Trophoblast cell (in vitro differentiated cells and primary cell): ENCODE results near the gene SCYGR4. TPM values are rescaled to one million over a fixed set of nuclear protein-coding genes. Genes with fewer than 3 reads are reported as not detected.

ENCODE experiments used
- DNase-seq, 2 donors: peaks; one replicate each; pipeline ENCODE4 v3.0.0-alpha.2; 2016
- H2AFZ ChIP-seq: 2 replicates; pipeline ENCODE4 v1.6.1; 2013; ENCODE audit warnings: low read length, moderate library complexity, mild to moderate bottlenecking; ENCODE audit not compliant: insufficient read depth, poor library complexity
- H2AK5ac ChIP-seq: 2 replicates; pipeline ENCODE4 v1.6.1; 2013; ENCODE audit warnings: mild to moderate bottlenecking, low read length
- H2BK120ac ChIP-seq: 2 replicates; pipeline ENCODE4 v1.6.1; 2013; ENCODE audit warnings: low read length, mild to moderate bottlenecking, moderate library complexity; ENCODE audit not compliant: insufficient read depth, poor library complexity
- H2BK12ac ChIP-seq: 2 replicates; pipeline ENCODE4 v1.6.1; 2013; ENCODE audit warnings: mild to moderate bottlenecking, low read length, moderate library complexity
- H2BK5ac ChIP-seq: 2 replicates; pipeline ENCODE4 v1.6.1; 2013; ENCODE audit warnings: low read length, low read depth, moderate library complexity, mild to moderate bottlenecking; ENCODE audit not compliant: poor library complexity
- H3K14ac ChIP-seq: 2 replicates; pipeline ENCODE4 v1.6.1; 2013; ENCODE audit warnings: mild to moderate bottlenecking, low read length
- H3K18ac ChIP-seq: 2 replicates; pipeline ENCODE4 v1.6.1; 2013; ENCODE audit warnings: mild to moderate bottlenecking, low read length
- H3K23ac ChIP-seq: 2 replicates; pipeline ENCODE4 v1.6.1; 2013; ENCODE audit warnings: low read length
- H3K27ac ChIP-seq: 2 replicates; pipeline ENCODE4 v1.5.1; 2013; ENCODE audit warnings: low read depth, mild to moderate bottlenecking, inconsistent platforms, low read length, moderate library complexity
- H3K27me3 ChIP-seq: 2 replicates; pipeline ENCODE4 v1.6.1; 2013; ENCODE audit warnings: inconsistent platforms, mild to moderate bottlenecking, low read length, moderate library complexity; ENCODE audit not compliant: insufficient read depth
- H3K36me3 ChIP-seq, 2 experiments: 1 replicate in 1 of 2; 2 replicates in 1 of 2; pipeline ENCODE4 v1.6.1; 2013; ENCODE audit warnings: low read length in 2 of 2, mild to moderate bottlenecking in 2 of 2, moderate library complexity in 1 of 2; ENCODE audit not compliant: insufficient read depth in 2 of 2, control insufficient read depth in 1 of 2
- H3K4ac ChIP-seq: 2 replicates; pipeline ENCODE4 v1.6.1; 2013; ENCODE audit warnings: low read depth, mild to moderate bottlenecking, low read length, moderate library complexity
- H3K4me1 ChIP-seq, 2 experiments: 1 replicate in 1 of 2; 2 replicates in 1 of 2; pipeline ENCODE4 v1.6.1; 2013; ENCODE audit warnings: low read length in 2 of 2, mild to moderate bottlenecking in 2 of 2, moderate library complexity in 1 of 2; ENCODE audit not compliant: insufficient read depth in 2 of 2, control insufficient read depth in 1 of 2
- H3K4me2 ChIP-seq: 2 replicates; pipeline ENCODE4 v1.6.1; 2013; ENCODE audit warnings: inconsistent platforms, mild to moderate bottlenecking, low read length, moderate library complexity
- H3K4me3 ChIP-seq: 2 replicates; pipeline ENCODE4 v1.5.1; 2013; ENCODE audit warnings: mild to moderate bottlenecking, low read depth, low read length, inconsistent platforms
- H3K79me1 ChIP-seq: one replicate; pipeline ENCODE4 v1.6.1; 2013; ENCODE audit warnings: low read length
- H3K79me2 ChIP-seq: 2 replicates; pipeline ENCODE4 v1.6.1; 2013; ENCODE audit warnings: low read length, mild to moderate bottlenecking; ENCODE audit not compliant: control insufficient read depth, insufficient read depth, poor library complexity
- H3K9ac ChIP-seq: 2 replicates; pipeline ENCODE4 v1.6.1; 2013; ENCODE audit warnings: mild to moderate bottlenecking, low read length
- H3K9me3 ChIP-seq: 2 replicates; pipeline ENCODE4 v1.6.1; 2013; ENCODE audit warnings: low read depth, mild to moderate bottlenecking, control low read depth, inconsistent platforms, low read length; ENCODE audit not compliant: insufficient read depth
- H4K12ac ChIP-seq: 2 replicates; pipeline ENCODE4 v1.6.1; 2013; ENCODE audit warnings: low read depth, mild to moderate bottlenecking, low read length, moderate library complexity
- H4K8ac ChIP-seq: 2 replicates; pipeline ENCODE4 v1.6.1; 2013; ENCODE audit warnings: low read depth, mild to moderate bottlenecking, low read length, moderate library complexity
- H4K91ac ChIP-seq: one replicate; pipeline ENCODE4 v1.6.1; 2013; ENCODE audit warnings: low read depth, mild to moderate bottlenecking, low read length, moderate library complexity
- WGBS: extraction: QIAGEN DNeasy Blood & Tissue Kit; methylation state at CpG from one replicate; pipeline ENCODE4 v1.1.7; 2013; ENCODE audit warnings: missing lambda C conversion rate; ENCODE audit not compliant: insufficient read length, insufficient coverage; ENCODE audit errors: extremely low coverage; 5-methylcytosine and 5-hydroxymethylcytosine counted together
- polyA plus RNA-seq: library from polyadenylated mRNA; stranded (reverse); fragments of 200-250 nt; gene quantifications from 2 replicates; pipeline ENCODE4 v1.2.3, GENCODE V29; 2013

Gene SCYGR4, protein sequence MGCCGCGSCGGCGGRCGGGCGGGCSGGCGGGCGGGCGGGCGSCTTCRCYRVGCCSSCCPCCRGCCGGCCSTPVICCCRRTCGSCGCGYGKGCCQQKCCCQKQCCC
- polyA plus RNA-seq: not detected in 2 replicates

DNA sequence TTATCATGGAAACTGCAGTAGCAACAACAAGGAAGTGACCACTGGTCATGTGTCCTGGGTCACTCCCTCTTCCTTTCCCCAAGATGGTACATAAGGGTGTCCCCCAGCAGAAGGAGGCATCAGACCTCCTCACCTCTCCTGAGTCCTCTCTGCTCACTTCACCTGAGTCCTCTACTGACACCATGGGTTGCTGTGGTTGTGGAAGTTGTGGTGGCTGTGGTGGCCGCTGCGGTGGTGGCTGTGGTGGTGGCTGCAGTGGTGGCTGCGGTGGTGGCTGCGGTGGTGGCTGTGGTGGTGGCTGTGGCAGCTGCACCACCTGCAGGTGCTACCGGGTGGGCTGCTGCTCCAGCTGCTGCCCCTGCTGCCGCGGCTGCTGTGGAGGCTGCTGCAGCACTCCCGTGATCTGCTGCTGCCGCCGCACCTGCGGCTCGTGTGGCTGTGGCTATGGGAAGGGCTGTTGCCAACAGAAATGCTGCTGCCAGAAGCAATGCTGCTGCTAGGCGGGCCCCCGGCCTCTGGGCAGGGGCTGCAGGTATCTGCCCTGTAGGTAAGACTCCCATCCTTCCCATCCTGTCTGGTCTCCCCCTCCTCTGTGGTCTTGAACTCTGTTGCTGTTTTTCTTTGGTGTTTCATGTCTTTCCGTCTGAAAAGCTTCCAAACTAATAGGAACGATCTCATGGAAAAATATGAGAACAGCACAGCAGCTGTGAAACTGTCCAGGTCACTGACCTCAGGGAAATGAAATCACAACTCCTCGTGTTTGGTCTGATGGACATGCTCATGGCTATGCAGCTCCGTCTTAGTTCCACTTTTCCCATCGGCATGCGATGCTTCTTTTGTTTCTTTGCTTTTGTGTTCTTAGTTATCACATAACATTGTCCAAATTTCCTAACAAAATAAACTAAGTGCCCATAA is at the start of gene SCYGR4:
SCYGR4 (plus strand) TSS at position 183 of the 915 bp plus-strand sequence; CDS start at position 183, 0 bp downstream.
- Histone ChIP-seq H3K27ac (no peak within 1 kb of the TSS), H3K27me3 (no peaks in the 10 kb centered on the region), H3K79me2 (no peaks in the 10 kb centered on the region), H3K18ac (no peak within 1 kb of the TSS), H3K36me3 (no peaks in the 10 kb centered on the region), H3K4ac (no peak within 1 kb of the TSS), H2BK120ac (no peak within 1 kb of the TSS), H4K91ac (no peak within 1 kb of the TSS), H4K12ac (no peak within 1 kb of the TSS), H3K23ac (no peak within 1 kb of the TSS), H2AK5ac (no peak within 1 kb of the TSS), H3K4me1 (no peaks in the 10 kb centered on the region), H2BK5ac (no peak within 1 kb of the TSS), H2BK12ac (no peak within 1 kb of the TSS), H3K4me2 (no peak within 1 kb of the TSS), H2AFZ (no peak within 1 kb of the TSS), H3K9ac (no peak within 1 kb of the TSS), H4K8ac (no peak within 1 kb of the TSS), H3K14ac (no peak within 1 kb of the TSS), H3K79me1 (no peaks in the 10 kb centered on the region), H3K9me3 (no peaks in the 10 kb centered on the region), H3K4me3 (peak within 1 kb of the TSS; percentile 42)
- no peak for DNase-seq
- WGBS: no CpG with 5 or more reads among the region's 20 CpGs

DNA sequence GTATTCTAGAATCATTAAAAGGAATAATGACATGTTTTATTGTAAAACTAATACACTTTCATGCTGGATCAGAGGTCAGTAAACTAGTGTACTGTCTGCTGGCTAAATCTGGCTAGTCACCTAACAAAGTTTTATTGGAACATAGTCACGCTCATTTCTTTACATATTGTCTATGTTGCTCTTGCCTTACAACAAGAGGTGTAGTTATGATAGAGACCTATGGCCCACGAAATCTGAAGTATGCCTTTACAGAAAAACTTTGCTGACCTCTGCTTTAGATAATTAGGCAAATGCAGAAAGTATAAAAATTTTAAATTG is 48.5 kb upstream of the SCYGR4 start:
- Histone ChIP-seq H4K91ac (no peak overlapping the region), H3K4ac (no peak overlapping the region), H3K27me3 (no peaks in the 10 kb centered on the region), H2BK5ac (no peak overlapping the region), H3K23ac (no peak overlapping the region), H2BK12ac (no peak overlapping the region), H3K4me3 (no peak overlapping the region), H3K9me3 (no peaks in the 10 kb centered on the region), H2BK120ac (no peak overlapping the region), H2AFZ (no peak overlapping the region), H3K27ac (no peak overlapping the region), H2AK5ac (no peak overlapping the region), H3K36me3 (no peaks in the 10 kb centered on the region), H3K9ac (no peak overlapping the region), H3K79me2 (peaks cover 2% of the 10 kb centered on the region), H3K79me1 (peaks cover 8% of the 10 kb centered on the region), H4K8ac (no peak overlapping the region), H3K4me2 (no peak overlapping the region), H3K14ac (no peak overlapping the region), H4K12ac (no peak overlapping the region), H3K4me1 (peaks cover 3 to 7% of the 10 kb centered on the region in 2 experiments), H3K18ac (no peak overlapping the region)
- no peak for DNase-seq
- no CpG with 5 or more reads among the region's 2 CpGs for WGBS

DNA sequence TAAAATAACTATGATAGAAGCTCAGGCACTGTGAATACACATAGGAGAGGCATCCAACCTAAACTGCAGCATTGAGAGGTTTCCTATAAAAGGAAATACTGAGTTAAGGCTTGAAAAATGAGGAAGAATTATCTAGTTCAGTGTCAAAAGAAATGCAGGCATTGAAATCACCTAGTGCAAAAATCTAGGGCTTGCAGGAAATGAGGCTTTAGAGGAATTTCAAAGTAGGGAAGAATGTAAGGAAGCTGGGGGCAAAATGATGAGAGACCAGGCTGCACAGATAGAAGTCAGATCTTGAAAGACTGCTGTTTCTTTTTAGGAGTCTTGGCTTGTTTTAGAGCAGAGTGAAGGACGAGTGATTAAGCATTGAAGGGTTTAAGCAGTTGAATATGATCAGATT is 46.7 kb upstream of the SCYGR4 start:
- Histone ChIP-seq H3K18ac (no peak overlapping the region), H3K36me3 (no peaks in the 10 kb centered on the region), H4K8ac (peak overlapping the region; percentile 19), H2AFZ (no peak overlapping the region), H3K4me1 (peaks cover 3 to 7% of the 10 kb centered on the region in 2 experiments), H2BK120ac (peak overlapping the region; percentile 51), H4K91ac (no peak overlapping the region), H3K4ac (no peak overlapping the region), H3K79me1 (peaks cover 8% of the 10 kb centered on the region), H4K12ac (no peak overlapping the region), H3K27me3 (no peaks in the 10 kb centered on the region), H3K14ac (no peak overlapping the region), H2AK5ac (no peak overlapping the region), H3K79me2 (peaks cover 2% of the 10 kb centered on the region), H2BK5ac (peak overlapping the region; percentile 79), H3K4me2 (peak overlapping the region; percentile 13), H3K27ac (peak overlapping the region; percentile 84), H3K23ac (no peak overlapping the region), H2BK12ac (no peak overlapping the region), H3K9ac (no peak overlapping the region), H3K9me3 (no peaks in the 10 kb centered on the region), H3K4me3 (no peak overlapping the region)
- no CpG with 5 or more reads among the region's 1 CpG for WGBS
- peak; percentile 12 to 83 for DNase-seq

DNA sequence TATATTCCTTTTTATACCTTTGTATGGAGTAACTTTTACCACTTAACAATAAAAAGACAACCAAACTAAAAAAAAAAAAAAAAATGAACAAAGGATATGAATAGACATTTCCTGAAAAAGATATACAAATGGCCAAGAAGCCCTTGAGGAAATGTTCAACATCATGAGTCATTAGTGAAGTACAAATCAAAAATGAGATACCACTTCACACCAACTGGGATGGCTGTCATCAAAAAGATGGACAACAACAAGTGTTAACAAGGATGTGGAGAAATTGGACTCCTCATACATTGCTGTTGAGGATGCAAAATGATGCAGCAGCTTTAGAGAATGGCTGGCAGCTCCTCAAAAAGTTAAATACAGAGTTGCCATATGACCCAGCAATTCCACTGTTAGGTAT is 41.2 kb upstream of the SCYGR4 start:
- no peaks in the 10 kb centered on the region for H3K36me3 ChIP-seq
- no peak overlapping the region for H2BK5ac ChIP-seq
- H3K4me3 ChIP-seq: no peak overlapping the region
- DNase-seq: no peak
- no peak overlapping the region for H4K91ac ChIP-seq
- H3K4me1 ChIP-seq: no peaks in the 10 kb centered on the region
- H4K12ac ChIP-seq: no peak overlapping the region
- no peak overlapping the region for H3K18ac ChIP-seq
- no peaks in the 10 kb centered on the region for H3K79me1 ChIP-seq
- no peak overlapping the region for H2BK12ac ChIP-seq
- H2BK120ac ChIP-seq: no peak overlapping the region
- H3K14ac ChIP-seq: no peak overlapping the region
- no peaks in the 10 kb centered on the region for H3K9me3 ChIP-seq
- H2AK5ac ChIP-seq: no peak overlapping the region
- H3K9ac ChIP-seq: no peak overlapping the region
- no peaks in the 10 kb centered on the region for H3K79me2 ChIP-seq
- H4K8ac ChIP-seq: no peak overlapping the region
- no peak overlapping the region for H3K4me2 ChIP-seq
- H2AFZ ChIP-seq: no peak overlapping the region
- no peak overlapping the region for H3K4ac ChIP-seq
- no peak overlapping the region for H3K23ac ChIP-seq
- no peak overlapping the region for H3K27ac ChIP-seq
- H3K27me3 ChIP-seq: no peaks in the 10 kb centered on the region
